ENCODE results near the gene GGNBP2.
"Not testable (repeated sequence)": the region's sequence is repeated elsewhere in the genome, so short reads cannot be mapped to it uniquely, and the experiment has no call there.

GGNBP2 gene

DNA sequence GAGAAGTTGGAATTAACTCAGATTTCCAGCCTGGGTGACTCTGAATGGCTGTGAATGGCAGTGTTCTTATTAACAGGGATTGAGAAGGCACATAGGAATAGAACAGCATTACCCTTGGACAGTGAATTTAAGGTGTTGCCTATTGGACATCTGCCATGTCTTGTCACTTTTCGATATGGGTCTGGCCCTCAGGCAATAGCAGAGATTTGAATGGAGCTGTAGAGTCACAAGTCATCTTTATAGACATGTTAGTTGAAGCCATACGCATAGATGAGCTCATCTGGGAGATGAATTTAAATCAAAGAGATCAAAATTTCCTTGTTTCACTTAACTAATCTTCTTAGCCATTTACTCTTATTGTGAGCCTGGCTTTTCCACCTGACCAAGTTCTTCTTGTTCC, 32.1 kb downstream of the GGNBP2 start:
- DNase-seq, result no peak

DNA sequence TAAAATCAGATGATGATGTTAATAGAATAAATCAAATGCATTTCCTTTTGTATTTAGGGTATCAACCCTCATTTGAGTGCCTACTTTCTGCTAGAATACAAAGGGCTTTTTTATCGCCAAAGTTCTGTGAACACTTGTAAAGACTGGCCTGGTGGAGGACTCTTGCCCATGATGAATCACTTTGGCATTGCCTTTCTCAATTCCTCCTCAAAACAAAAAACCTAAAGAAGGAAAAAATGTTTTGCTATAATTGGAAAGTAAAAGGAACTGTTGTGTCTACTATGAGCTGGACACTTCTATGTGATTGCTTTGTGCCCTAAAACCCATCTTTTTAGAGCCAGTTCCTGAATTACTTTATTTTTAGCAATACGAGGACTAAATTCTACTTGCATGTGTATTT, 34.0 kb downstream of the GGNBP2 start:
- DNase-seq, result no peak

DNA sequence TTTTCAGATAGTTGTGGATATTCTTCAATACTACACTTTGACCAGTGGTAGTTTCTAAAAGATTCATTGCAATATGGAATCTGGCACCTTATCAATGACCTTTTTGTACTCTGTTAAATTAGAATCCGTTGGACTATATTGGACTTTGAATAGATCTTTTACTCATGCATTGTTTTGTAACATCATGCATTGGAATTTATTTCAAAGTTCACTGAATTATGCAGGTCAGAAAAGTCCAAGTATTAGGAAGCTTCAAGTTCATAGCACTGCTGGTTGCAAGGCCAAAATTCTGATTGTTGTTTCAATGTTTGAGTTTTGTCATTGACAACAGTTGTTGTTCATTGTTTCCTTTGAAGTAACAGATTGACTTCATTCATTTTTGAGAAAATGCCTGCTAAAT, 39.1 kb downstream of the GGNBP2 start:
- no peak for DNase-seq

DNA sequence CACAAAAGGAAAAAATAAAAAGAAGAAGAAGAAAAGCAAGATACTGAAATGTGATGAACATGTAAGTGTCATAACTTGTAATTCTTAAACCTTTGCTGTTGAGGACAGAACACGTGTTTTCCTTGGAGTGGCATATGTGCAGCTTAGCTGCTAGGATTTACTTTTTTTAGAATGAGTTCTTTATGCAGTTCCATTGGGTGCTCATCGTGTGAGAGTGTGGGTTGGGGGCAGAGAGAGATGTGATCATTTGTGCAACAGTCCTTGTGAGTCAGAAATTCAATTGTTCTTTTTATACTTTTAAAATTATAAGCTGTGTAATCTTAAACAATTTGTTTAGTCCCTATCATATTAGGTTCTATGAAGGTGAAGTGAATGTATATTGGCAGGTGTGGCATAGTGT, 41.4 kb downstream of the GGNBP2 start:
- DNase-seq, result no peak

DNA sequence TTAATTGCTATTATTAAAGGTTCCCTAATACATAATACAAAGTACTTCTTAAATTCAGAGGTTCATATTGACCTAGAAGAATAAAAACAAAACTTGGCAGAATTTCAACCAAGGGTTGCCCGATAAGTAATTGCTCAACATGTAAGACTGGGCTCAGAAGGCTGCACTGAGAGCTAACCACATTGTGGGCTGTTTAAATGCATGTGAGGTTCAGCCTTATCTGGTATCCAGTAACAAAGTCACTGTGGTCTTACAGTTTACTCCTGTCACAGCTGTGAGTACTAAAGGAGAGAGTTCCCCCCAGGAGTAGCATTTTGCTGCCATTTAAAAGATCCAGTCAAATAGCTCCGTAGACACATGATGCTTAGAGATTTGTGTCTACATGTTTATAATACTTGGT, 45.4 kb downstream of the GGNBP2 start:
- no peak for DNase-seq

DNA sequence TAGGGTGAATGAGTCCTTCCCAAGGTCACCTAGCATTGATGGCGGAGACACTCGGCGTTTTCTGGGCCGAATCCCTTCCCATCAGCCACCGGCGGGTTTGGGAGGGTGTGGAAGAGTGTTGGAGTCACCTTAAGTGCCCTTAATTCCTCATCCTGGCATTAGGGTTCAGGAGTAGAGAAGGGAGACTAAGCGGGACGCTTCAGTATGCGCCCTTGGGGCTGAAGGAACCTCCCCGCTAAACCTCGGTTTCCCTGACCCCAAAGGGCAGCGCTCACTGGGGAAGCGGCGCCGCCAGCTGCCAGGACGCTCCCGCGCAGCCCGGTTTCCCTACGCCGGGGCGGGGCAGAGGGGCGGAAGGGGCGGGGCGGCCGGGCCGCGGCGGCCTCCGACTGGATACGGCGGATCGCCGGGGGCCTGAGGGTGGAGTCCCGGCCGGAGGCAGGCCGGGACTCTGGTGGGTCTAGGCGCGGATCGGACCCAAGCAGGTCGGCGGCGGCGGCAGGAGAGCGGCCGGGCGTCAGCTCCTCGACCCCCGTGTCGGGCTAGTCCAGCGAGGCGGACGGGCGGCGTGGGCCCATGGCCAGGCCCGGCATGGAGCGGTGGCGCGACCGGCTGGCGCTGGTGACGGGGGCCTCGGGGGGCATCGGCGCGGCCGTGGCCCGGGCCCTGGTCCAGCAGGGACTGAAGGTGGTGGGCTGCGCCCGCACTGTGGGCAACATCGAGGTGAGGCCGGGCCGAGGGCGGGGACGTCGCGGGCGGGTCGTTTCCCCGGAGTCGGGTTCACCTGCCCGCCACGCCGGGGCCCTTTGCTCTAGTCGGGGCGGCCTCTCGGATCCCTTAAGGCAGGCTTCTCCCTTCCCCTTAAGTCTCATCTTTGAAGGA, 47.0 kb downstream of the GGNBP2 start, which contains the start of gene DHRS11:
Gene DHRS11, plus strand, starts transcription at position 446 of the 882 bp plus-strand sequence. Its CDS starts 131 bp downstream, at position 577.
- DNase-seq, result peak; percentile 78

DNA sequence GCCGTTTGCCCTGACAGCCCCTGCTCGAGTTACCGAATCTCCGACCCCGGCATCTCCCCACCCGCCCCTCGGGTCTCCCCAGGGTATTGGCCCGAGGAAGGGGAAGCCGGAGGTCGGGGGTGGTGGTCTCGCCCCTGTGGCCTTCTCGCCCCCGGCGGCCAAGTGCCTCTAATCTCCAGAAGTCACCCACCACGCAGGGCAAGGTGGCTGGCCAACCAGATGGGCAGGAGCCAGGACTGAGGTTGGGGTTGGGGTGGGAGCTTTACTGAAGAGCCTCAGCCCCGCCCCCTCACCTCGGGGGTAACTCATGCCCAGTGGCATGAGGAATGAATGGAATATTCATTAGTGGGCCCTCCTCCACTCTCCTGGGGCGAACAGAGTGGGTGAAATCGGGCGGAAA, 47.6 kb downstream of the GGNBP2 start:
- no peak for DNase-seq

DNA sequence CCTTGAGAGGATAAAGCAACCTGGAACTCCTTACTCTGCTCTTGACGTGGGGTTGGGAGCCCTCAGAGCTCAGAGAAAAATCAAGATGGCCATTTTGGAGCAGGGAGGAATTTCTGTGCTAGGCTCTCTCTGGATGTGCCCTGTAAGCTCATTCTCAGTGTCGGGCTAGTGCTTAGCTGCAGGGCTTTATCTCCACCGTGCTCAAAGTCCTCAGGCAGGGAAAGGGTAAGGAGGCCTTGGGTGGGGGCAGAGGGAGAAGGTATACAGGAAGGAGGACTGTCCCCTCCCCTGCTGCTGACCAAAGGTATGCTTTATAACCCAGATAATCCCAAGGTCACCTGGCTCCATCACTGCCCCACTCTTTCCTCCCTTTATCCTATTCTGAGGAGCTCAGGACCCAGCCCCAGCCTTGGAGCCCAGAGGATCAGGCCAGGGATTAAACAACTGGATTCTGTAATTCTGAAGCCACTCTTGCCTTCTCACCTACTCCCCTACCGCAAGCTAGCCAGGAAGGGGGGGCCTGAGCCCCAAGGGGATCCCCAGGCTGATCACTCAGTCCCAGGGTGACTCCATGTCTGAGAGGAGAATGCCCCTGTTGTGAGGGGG, 48.1 kb downstream of the GGNBP2 start:
- DNase-seq, result no peak

DNA sequence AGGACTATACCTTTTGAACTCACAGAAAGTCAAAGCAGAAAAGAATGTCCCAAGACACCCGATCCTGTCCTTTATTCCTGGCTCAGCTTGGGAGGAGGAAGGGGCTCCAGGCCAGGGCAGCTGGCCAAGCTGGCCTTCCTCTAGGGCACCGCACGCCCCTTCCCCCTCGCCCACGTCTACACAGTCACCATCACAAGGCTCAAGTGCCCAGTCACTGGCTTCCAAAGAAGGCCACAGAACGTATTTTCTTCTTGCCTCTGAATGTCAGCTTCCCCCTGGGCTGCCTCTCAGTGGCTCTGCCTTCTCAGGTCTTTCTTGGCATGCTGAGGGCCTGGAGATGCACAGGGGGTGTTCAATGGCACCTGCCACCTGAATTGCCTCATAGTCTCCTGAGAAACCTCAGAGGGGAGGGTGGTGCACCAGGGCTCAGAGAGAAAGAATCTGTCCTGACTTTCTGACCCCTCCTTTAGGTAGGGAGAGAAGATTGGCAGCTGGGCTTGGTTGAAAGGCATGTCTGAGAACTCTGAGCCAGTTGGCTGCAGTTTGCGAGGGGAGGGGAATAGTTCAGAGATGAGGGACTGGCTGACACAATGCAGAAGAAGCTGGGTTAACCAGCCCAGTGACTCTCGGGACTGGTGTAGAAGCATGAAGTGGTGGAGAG, 49.1 kb downstream of the GGNBP2 start:
- DNase-seq, result no peak

DNA sequence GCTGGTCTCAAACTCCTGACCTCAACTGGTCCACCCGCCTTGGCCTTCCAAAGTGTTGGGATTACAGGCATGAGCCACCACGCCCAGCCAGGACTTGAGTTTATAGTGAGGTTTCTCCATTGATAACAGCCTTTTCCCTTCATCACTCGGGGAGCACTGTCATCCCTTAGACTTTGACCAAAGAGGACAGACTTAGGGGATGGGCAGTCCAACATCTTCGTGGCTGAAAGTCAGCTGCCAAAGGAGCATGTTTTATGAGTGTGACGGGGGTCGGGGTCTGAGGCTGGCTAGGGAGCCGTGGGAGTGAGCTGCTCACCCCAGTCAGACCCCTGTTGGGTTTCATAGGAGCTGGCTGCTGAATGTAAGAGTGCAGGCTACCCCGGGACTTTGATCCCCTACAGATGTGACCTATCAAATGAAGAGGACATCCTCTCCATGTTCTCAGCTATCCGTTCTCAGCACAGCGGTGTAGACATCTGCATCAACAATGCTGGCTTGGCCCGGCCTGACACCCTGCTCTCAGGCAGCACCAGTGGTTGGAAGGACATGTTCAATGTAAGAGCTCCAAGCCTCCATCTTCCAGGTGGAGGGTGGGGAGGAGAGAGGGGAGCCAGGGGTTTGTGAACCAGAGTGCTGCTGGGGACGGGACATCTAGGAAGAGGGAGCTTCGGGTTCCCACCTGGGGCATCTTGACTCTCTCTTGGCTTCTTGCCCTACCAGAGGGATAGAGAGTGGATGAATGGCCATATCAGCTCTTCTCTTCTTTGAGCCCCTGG, 50.1 kb downstream of the GGNBP2 start:
- DNase-seq, result no peak

DNA sequence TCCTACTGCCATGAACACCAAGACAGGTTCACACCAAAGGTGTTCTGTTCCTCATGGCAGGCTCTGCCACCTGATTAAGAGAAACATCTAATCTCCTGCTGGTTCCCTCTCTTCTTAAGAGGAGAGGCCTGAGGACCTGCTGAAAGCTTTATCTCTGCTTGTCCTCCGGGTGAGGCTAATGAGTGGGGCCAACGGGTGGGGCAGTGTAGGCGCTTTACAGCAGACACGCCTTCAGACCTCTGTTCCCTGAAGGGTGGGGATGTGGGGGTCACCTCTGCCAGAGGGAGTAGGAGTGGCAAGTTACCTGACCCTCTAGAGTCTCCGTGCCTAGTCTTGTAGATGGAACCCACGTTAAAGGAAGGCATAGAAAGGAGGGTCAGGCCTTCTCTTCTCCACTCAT, 52.5 kb downstream of the GGNBP2 start:
- DNase-seq, result no peak

DNA sequence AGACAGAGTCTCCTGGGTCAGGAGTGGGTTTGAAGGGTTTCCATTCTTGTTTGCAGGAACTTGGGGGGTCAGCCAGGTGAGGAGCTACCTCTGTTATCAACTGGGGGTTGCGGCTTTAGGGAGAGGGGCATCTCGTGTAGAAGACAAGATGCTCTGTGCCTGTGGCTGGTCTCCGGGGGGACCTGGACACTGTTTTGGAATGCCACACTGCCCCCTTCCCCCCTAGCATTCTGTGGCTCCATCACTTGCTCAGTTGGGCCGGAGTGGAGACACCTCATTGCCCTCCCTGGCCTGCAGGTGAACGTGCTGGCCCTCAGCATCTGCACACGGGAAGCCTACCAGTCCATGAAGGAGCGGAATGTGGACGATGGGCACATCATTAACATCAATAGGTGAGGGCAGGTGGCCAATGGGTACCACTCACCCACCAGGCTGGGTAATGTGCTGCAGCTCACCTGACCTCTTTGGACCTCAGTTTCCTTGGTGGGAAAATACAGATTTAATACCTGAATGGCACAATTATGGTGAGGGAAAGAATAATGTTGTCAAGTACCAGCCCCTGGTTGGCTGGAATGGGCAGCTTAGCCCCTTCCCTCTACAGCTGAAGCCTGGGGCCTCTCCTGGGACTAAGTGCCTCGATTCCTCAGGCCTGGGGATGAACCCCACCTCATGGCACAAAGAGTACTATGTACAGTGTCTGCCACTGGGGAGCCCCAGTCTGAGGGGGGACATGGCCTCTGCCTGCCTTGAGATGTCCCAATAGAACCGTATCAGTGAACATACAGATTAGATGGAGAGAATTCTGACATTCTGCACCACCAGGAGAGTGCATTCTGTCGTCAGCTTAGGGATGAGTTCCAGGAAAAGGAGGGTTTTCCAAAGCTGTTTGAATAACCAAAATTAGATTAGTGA, 53.4 kb downstream of the GGNBP2 start:
- no peak for DNase-seq

DNA sequence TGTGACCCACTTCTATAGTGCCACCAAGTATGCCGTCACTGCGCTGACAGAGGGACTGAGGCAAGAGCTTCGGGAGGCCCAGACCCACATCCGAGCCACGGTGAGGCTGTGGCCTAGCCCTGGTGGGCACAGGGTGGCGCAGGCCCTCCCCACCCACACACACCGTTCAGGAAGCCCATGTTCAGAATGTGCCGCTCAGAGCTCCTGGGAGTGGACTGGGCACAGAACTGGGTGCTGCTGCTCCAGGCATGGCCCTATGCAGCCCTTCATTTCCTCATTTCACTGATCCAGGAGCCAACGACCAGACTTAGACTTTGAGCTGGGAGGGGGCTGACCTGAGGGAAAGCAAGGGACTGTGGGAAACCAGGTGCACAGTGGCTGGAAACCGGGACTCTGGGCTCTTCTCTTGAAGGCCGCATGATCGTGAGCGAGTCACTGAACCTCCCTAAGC, 54.3 kb downstream of the GGNBP2 start:
- DNase-seq, result no peak

DNA sequence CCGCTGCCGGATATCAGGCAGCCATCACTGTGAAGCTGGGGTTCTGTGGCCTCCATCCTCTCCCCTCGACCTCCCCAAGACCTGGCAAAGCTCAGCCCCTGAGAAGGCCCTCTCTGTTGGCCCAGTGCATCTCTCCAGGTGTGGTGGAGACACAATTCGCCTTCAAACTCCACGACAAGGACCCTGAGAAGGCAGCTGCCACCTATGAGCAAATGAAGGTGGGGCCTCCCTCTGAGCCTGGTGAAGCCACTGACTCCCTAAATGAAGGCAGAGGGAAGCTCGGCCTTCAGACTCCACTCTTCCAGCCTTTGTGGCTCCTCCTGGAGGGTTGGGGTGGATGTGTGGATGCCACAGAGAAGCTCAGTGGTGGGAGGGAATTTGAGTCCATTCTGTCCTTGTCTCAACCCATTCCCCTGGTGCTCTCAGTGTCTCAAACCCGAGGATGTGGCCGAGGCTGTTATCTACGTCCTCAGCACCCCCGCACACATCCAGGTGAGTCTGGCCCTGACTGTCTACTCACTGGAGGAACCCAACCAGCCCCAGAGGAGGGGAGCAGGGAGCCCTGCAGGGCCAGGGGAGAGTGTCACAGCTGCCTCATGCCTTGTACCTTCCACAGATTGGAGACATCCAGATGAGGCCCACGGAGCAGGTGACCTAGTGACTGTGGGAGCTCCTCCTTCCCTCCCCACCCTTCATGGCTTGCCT, 55.0 kb downstream of the GGNBP2 start:
- no peak for DNase-seq

DNA sequence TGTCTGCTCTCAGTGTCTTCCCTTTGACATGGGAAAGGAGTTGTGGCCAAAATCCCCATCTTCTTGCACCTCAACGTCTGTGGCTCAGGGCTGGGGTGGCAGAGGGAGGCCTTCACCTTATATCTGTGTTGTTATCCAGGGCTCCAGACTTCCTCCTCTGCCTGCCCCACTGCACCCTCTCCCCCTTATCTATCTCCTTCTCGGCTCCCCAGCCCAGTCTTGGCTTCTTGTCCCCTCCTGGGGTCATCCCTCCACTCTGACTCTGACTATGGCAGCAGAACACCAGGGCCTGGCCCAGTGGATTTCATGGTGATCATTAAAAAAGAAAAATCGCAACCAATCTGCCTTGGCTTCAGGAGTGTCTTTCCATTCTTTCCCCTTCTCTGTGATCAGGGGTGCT, 55.7 kb downstream of the GGNBP2 start:
- no peak for DNase-seq

DNA sequence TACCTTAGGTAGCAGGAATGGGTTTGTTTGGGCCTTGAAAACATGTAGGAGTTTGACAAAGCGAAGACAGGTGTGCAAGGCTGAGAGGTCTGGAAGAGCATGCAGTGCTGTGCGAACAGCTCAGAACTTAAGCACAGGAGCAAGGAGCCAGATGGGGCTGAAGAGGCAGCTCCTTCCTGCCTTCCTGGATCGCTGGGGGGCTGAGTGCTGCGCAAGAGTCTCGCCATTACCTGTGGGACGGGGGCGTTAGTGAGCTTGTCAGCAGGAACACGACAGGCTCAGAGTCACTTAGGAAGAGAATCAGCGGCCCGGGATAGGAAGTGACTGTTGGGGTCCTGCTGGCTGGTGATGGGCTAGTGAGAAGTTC, 56.2 kb downstream of the GGNBP2 start:
- no peak for DNase-seq

DNA sequence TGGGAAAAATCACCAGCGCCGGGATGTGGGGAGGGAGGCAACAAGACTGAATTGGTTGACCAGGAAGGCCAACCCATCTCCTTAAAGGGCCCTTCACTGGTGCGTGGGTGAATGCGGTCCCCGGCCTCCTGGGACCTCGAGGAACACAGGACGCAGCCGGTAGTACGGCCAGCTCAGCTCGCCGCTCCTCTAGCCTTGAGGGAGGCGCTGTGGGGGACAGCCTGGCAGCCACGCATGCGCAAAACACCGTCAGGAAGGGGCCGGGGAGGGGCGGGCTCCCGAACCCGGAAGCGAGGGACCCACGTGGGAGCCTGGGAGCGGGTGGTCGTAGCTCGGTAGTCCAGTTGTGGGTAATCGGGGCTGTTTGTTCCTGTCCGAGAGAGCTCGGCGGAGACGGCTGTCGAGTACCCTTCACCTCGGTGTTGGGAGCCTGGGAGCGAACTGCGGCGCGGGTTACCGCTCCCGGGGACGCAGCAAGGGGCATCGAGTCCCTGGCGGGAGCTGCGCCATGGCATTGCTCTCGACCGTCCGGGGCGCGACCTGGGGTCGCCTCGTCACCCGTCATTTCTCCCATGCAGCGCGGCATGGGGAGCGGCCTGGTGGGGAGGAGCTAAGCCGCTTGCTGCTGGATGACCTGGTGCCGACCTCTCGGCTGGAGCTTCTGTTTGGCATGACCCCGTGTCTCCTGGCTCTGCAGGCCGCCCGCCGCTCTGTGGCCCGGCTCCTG, 56.7 kb downstream of the GGNBP2 start, which contains the start of gene MRM1:
Gene MRM1, plus strand, starts transcription at position 281 of the 727 bp plus-strand sequence. Its CDS starts 228 bp downstream, at position 509.
- peak; percentile 92 for DNase-seq

DNA sequence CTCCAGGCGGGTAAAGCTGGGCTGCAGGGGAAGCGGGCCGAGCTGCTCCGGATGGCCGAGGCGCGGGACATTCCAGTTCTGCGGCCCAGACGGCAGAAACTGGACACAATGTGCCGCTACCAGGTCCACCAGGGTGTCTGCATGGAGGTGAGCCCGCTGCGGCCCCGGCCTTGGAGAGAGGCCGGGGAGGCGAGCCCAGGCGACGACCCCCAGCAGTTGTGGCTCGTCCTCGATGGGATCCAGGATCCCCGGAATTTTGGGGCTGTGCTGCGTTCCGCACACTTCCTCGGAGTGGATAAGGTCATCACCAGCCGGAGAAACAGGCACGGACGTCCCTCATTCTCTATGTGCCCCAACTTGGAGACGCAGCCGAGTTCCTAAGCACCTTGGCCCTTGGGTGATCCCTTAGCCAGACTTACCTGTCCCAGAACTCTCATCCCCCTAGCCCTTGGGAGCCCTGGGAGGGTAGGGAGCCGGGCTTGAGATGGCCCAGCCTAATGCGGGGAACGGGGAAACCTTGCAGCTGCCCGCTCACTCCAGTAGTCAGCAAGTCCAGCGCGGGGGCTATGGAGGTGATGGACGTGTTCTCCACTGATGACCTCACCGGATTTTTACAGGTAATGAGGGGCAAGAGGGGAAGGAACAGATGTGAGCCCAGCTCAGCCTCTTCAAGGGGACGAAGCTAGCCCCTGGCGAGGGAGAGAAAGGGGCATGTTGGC, 57.5 kb downstream of the GGNBP2 start:
- no peak for DNase-seq

DNA sequence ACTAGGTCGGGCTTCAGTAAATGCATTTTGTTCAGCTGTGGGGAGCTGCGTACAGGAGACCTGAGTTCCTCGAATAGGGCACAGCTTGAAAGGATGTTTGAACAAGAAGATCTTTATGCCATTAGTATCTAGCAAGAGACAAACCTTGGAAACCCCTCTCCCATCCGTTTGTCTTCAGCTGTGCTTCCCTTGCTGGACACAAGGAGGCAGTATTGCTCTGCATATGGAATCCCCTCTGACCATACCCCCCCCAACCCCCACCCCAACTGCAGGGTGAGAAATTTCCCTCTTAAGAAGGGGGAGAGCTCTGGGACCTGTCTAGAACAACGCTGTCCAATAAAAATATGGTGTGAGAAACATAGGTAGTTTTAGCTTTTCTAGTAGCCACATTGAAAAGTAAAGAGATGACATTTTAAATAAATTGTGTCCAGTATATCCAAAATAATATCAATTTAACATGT, 58.2 kb downstream of the GGNBP2 start:
- DNase-seq, result peak; percentile 82

DNA sequence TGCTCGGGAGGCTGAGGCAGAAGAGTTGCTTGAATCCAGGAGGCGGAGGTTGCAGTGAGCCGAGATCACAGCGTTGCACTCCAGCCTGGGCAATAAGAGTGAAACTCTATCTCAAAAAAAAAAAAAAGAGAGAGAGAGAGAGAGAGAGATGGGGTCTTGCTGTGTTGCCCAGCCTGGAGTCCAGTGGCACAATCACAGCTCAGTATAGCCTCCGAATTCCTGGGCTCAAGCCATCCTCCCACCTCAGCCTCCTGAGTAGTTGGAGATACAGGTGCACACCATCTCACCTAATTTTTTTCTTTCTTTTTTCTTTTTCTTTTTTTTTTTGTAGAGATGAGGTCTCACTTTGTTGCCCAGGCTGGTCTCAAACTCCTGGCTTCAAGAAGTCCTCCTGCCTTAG, 60.3 kb downstream of the GGNBP2 start:
- DNase-seq, result not testable (repeated sequence)

Measured in CD4-positive, alpha-beta T cell treated with Interleukin-10 for 1 hour (primary cell).